ENCODE measurements around the gene GALM. TPM values are rescaled to one million over a fixed set of nuclear protein-coding genes. Genes with fewer than 3 reads are reported as not detected.
A peak's percentile ranks its signal among the peaks of the same experiment; 100 is the strongest.
"Not testable (repeated sequence)": the region's sequence is repeated elsewhere in the genome, so short reads cannot be mapped to it uniquely, and the experiment has no call there.

Gene GALM
- total and polyA plus RNA-seq, 5 experiments from 2014 or later, result 7.5 to 15.6 (median 10.6) TPM

- H3K36me3 Mint-ChIP-seq, result peaks cover 5 to 12% (median 6%) of the 10 kb centered on the region in 3 donors
- no peak overlapping the region for H3K4me3 Mint-ChIP-seq
- POLR2A ChIA-PET, result no interaction called here
These were observed 5.4 kb downstream of the GALM start for GRCh38 chr2:38671303-38671702.

GRCh38 chr2:38671946-38672345, 6.0 kb downstream of the GALM start:
- Mint-ChIP-seq H3K4me3 (no peak overlapping the region), H3K36me3 (peaks cover 5 to 17% (median 11%) of the 10 kb centered on the region in 3 donors), H3K9me3 (no peaks in the 10 kb centered on the region), H3K27ac (peak overlapping the region in 3 of 10 donors; percentile 17 to 68 (median 43)), H3K27me3 (no peaks in the 10 kb centered on the region), H3K4me1 (peaks cover 12 to 38% (median 32%) of the 10 kb centered on the region in 4 donors)
- ATAC-seq, result no peak
- DNase-seq, result no peak
- POLR2A ChIA-PET, result interaction anchor here (0.7 kb wide), 1 partner anchor 208 kb away, joined by 3 read pairs; no protein-coding TSS in a partner anchor

More at GRCh38 chr2:38671303-38671702, 5.4 kb downstream of the GALM start:
- Mint-ChIP-seq H3K4me1 (peaks cover 13 to 42% (median 37%) of the 10 kb centered on the region in 4 donors), H3K27me3 (no peaks in the 10 kb centered on the region), H3K27ac (peak overlapping the region in 7 of 10 donors; percentile 22 to 77 (median 55)), H3K9me3 (no peaks in the 10 kb centered on the region)
- ATAC-seq (no peak), DNase-seq (no peak)

DNA sequence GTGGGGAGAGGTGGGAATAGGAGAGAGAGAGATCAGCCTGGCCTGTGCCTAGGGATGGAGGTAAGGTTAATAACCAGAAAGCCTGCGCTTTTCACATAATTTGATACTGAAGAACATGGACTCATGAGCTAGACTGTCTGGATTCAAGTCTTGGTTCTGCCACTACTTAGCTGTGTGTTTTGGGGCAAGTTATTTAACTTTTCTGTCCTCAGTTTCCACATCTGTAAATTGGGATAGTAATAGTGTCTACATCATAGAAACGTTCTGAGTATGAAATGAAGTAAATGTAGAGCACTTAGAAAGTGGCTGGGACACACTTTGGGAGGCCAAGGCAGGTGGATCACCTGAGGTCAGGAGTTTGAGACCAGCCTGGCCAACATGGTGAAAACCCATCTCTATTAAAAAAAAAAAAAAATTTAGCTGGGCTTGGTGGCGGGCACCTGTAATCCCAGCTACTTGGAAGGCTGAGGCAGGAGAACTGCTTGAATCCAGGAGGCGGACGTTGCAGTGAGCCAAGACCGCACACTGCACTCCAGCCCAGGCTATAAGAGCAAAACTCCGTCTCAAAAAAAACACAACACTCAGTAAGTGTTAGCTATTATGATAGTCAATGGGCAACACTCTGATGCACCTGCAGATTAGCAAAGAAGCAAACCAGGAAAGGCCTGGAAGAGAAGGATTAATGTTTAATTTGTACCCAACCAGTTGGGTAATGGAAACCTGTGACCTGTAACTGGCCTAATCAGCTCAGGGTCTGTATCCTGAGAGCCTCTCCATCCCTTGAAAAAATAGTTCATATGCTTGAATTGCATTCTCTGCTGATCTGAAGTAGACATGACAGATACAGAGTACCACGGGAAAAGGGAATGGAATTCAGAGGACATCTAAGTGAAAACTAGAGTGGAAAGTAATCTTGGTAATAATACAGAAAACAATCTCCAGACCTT, 6.8 kb downstream of the GALM start:
- no peak for ATAC-seq

GRCh38 chr2:38676681-38677080, 10.8 kb downstream of the GALM start:
- peaks cover 10 to 18% (median 12%) of the 10 kb centered on the region in 4 donors for H3K4me1 Mint-ChIP-seq
- POLR2A ChIA-PET, result no interaction called here
- no peaks in the 10 kb centered on the region for H3K27me3 Mint-ChIP-seq
- no peak for ATAC-seq
- DNase-seq, result no peak
- peak overlapping the region in 1 of 10 donors; percentile 48 for H3K27ac Mint-ChIP-seq
- H3K9me3 Mint-ChIP-seq, result no peaks in the 10 kb centered on the region
- no peak overlapping the region for H3K4me3 Mint-ChIP-seq
- peaks cover 13 to 59% (median 45%) of the 10 kb centered on the region in 3 donors for H3K36me3 Mint-ChIP-seq

More for the DNA sequence above, 6.8 kb downstream of the GALM start:
- DNase-seq, result no peak
- Mint-ChIP-seq H3K9me3 (no peaks in the 10 kb centered on the region), H3K4me3 (no peak overlapping the region), H3K36me3 (peaks cover 9 to 25% (median 19%) of the 10 kb centered on the region in 3 donors), H3K27ac (peak overlapping the region in 5 of 10 donors; percentile 13 to 68 (median 37)), H3K27me3 (no peaks in the 10 kb centered on the region), H3K4me1 (peaks cover 15 to 38% (median 30%) of the 10 kb centered on the region in 4 donors)
- POLR2A ChIA-PET, result no interaction called here

DNA sequence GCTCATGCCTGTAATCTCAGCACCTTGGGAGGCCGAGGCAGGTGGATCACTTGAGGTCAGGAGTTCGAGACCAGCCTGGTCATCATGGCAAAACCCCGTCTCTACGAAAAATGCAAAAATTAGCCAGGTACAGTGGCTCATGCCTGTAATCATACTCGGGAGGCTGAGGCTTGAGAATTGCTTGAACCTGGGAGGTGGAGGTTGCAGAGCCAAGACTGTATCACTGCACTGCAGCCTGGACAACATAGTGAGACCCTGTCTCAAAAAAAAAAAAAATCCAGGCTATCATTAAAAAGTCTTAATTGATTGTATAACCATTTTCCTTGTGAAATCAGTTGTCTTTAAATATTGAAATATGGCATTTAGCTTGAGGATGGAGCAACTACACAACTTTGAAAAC, 15.0 kb downstream of the GALM start:
- Mint-ChIP-seq H3K36me3 (peaks cover 15 to 93% (median 57%) of the 10 kb centered on the region in 3 donors), H3K4me1 (peaks cover 9 to 22% (median 12%) of the 10 kb centered on the region in 4 donors), H3K27ac (peak overlapping the region in 1 of 10 donors; percentile 78)
- not testable (repeated sequence) for ATAC-seq, DNase-seq, H3K4me3 Mint-ChIP-seq, H3K9me3 Mint-ChIP-seq, H3K27me3 Mint-ChIP-seq
- POLR2A ChIA-PET, result interaction anchor here (0.6 to 1.5 kb wide), 2 partner anchors 70 to 755 kb away, joined by 3 to 5 read pairs; partner anchors contain the start of gene SRSF7

GRCh38 chr2:38682008-38682575, 16.2 kb downstream of the GALM start:
- Mint-ChIP-seq H3K27me3 (no peaks in the 10 kb centered on the region), H3K4me1 (peaks cover 7 to 22% (median 8%) of the 10 kb centered on the region in 4 donors), H3K36me3 (peaks cover 11 to 89% (median 52%) of the 10 kb centered on the region in 3 donors), H3K27ac (peak overlapping the region in 4 of 10 donors; percentile 19 to 90 (median 50)), H3K4me3 (peak overlapping the region in 3 of 10 donors; percentile 7 to 65 (median 20)), H3K9me3 (no peaks in the 10 kb centered on the region)
- POLR2A ChIA-PET, result interaction anchor here (1.1 to 1.5 kb wide), 2 partner anchors 16 to 69 kb away, joined by 3 to 5 read pairs; partner anchors contain the start of genes GALM and SRSF7
- no peak for DNase-seq
- ATAC-seq, result no peak

GRCh38 chr2:38682620-38683019, 16.7 kb downstream of the GALM start:
- H3K36me3 Mint-ChIP-seq, result peaks cover 8 to 83% (median 46%) of the 10 kb centered on the region in 3 donors
- not testable (repeated sequence) for ATAC-seq, DNase-seq

GRCh38 chr2:38683766-38684165, 17.9 kb downstream of the GALM start:
- Mint-ChIP-seq H3K27me3 (no peaks in the 10 kb centered on the region), H3K9me3 (no peaks in the 10 kb centered on the region), H3K4me1 (peaks cover 0 to 17% (median 1%) of the 10 kb centered on the region in 4 donors), H3K27ac (no peak overlapping the region), H3K4me3 (no peak overlapping the region), H3K36me3 (peaks cover 6 to 81% (median 40%) of the 10 kb centered on the region in 3 donors)
- ATAC-seq, result no peak
- POLR2A ChIA-PET, result interaction anchor here (0.6 kb wide), 1 partner anchor 39 kb away, joined by 3 read pairs; no protein-coding TSS in a partner anchor
- DNase-seq, result no peak

More at GRCh38 chr2:38682620-38683019, 16.7 kb downstream of the GALM start:
- H3K27ac Mint-ChIP-seq, result peak overlapping the region in 2 of 10 donors; percentile 78 to 90
- H3K4me3 Mint-ChIP-seq, result peak overlapping the region in 1 of 10 donors; percentile 65
- not testable (repeated sequence) for H3K9me3 Mint-ChIP-seq, H3K27me3 Mint-ChIP-seq
- POLR2A ChIA-PET, result interaction anchor here (0.5 to 1.1 kb wide), 2 partner anchors 16 to 72 kb away, joined by 3 read pairs; partner anchors contain the start of gene GALM
- H3K4me1 Mint-ChIP-seq, result peaks cover 2 to 18% (median 4%) of the 10 kb centered on the region in 4 donors

DNA sequence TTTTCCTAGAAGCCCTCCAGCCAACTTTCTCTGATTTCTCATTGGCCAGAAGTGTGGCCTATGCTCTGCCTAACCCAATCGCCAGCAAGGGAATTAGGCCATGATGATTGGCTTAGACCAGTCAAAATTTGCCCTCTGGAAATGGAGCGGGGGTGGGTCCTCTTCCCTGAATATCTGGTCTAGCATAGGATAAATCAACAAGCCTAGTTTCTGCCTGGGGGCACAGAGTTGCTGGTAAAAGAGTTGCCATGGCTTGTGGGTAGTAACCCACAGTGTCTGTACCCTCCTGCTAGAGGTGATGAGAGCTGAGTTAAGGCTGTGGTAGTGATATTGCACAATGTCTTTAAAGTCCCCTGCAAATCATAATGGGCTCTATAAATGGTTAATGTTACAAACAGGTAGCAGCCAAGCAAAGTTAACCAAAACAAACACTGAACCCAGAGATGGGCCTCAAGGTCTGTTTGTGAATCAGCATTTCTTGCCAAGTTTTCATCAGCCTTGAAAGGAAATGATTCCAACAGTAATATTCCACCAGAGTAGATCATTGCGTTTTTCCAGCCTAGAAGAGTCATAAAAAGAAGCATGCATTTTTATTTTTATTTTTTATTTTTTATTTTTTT, 19.3 kb downstream of the GALM start:
- Mint-ChIP-seq H3K27me3 (no peaks in the 10 kb centered on the region), H3K36me3 (peaks cover 3 to 78% (median 30%) of the 10 kb centered on the region in 3 donors), H3K9me3 (no peaks in the 10 kb centered on the region), H3K4me1 (peaks cover 0 to 19% (median 2%) of the 10 kb centered on the region in 4 donors), H3K27ac (peak overlapping the region in 1 of 10 donors; percentile 51), H3K4me3 (no peak overlapping the region)
- no peak for ATAC-seq
- POLR2A ChIA-PET, result no interaction called here
- DNase-seq, result no peak

- Mint-ChIP-seq H3K36me3 (peaks cover 0 to 61% (median 17%) of the 10 kb centered on the region in 3 donors), H3K4me1 (peaks cover 3 to 25% (median 6%) of the 10 kb centered on the region in 4 donors), H3K27ac (peak overlapping the region in 5 of 10 donors; percentile 15 to 81 (median 55)), H3K9me3 (no peaks in the 10 kb centered on the region), H3K27me3 (no peaks in the 10 kb centered on the region), H3K4me3 (no peak overlapping the region)
- POLR2A ChIA-PET, result no interaction called here
- DNase-seq (no peak), ATAC-seq (no peak)
These were observed 24.8 kb downstream of the GALM start for GRCh38 chr2:38690499-38691420.

DNA sequence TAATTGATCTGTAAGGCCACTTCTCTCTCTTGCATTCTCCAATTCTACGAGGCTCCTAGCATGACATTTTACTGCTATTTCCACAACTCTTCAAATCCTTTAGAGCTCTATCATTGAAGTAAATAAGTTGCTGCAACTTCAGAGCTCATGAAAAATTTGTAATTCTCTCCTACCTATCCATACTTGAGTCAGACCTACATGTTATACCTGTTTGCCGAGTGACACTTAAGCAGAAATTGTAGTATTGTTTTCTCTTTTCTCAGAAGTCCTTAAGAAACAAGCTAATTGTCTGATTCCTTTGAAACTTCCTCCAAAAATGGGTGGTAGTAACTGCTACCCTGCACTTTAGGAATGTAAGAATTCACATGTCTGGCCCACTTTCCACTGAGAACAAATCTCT, 26.1 kb downstream of the GALM start:
- Mint-ChIP-seq H3K4me3 (no peak overlapping the region), H3K36me3 (peaks cover 0 to 61% (median 16%) of the 10 kb centered on the region in 3 donors), H3K27me3 (no peaks in the 10 kb centered on the region), H3K9me3 (no peaks in the 10 kb centered on the region), H3K27ac (peak overlapping the region in 2 of 10 donors; percentile 46 to 84), H3K4me1 (peaks cover 6 to 29% (median 6%) of the 10 kb centered on the region in 4 donors)
- ATAC-seq, result no peak
- DNase-seq, result no peak
- POLR2A ChIA-PET, result no interaction called here
